NB4 (cell line): ENCODE measurements around the gene BMPR2.

ENCODE experiments used
- CTCF ChIP-seq: IDR thresholded peaks from one replicate; pipeline ENCODE4 v1.5.1; 2012; ENCODE audit warnings: low read depth, low read length
- MAX ChIP-seq: IDR thresholded peaks from 2 replicates; pipeline ENCODE4 v1.6.1; 2011; ENCODE audit warnings: low read depth, low read length

GRCh38 chr2:202610380-202610779 lies 234.3 kb downstream of the BMPR2 start:
- TF ChIP-seq MAX (no peak), CTCF (no peak)
